HL-60 (cell line): ENCODE data around the gene FAHD1.

ENCODE experiments used
- DNase-seq, 2 experiments: peaks; one replicate each; pipeline ENCODE4 v3.0.0-alpha.2; 2010 to 2020; ENCODE audit warnings: low read depth in 1 of 2, low spot score in 1 of 2
- H3K27ac ChIP-seq: fragments of 250-450 bp; sonication (Bioruptor Pico); replicated peaks from 2 replicates; pipeline ENCODE4 v1.5.1; 2020; ENCODE audit warnings: mild to moderate bottlenecking, moderate library complexity
- H3K27me3 ChIP-seq: fragments of 250-450 bp; sonication (Bioruptor Pico); 2 replicates; pipeline ENCODE4 v1.5.1; 2021; ENCODE audit warnings: mild to moderate bottlenecking, moderate library complexity; ENCODE audit not compliant: insufficient read depth, poor library complexity, severe bottlenecking
- H3K4me3 ChIP-seq: replicated peaks from 2 replicates; pipeline ENCODE4 v1.5.1; 2011; ENCODE audit warnings: mild to moderate bottlenecking, control low read depth, low read length; ENCODE audit not compliant: insufficient read depth
- CTCF ChIP-seq: IDR thresholded peaks from one replicate; pipeline ENCODE4 v1.5.1; 2011; ENCODE audit warnings: low read length, control low read depth, inconsistent platforms; ENCODE audit not compliant: insufficient read depth
- GABPA ChIP-seq: IDR thresholded peaks from 2 replicates; pipeline ENCODE4 v1.6.1; 2012; ENCODE audit warnings: low read depth
- POLR2AphosphoS5 ChIP-seq: IDR thresholded peaks from 2 replicates; pipeline ENCODE4 v1.6.1; 2012; ENCODE audit warnings: low read depth
- REST ChIP-seq: IDR thresholded peaks from 2 replicates; pipeline ENCODE4 v1.6.1; 2012; ENCODE audit warnings: low read depth; ENCODE audit not compliant: insufficient replicate concordance
- SPI1 ChIP-seq: IDR thresholded peaks from 2 replicates; pipeline ENCODE4 v1.6.1; 2012; ENCODE audit warnings: low read depth, mild to moderate bottlenecking, borderline replicate concordance

Gene FAHD1

GRCh38 chr16:1781758-1782407, 45.1 kb upstream of the FAHD1 start:
- peak overlapping the region; percentile 71 for H3K27ac ChIP-seq
- TF ChIP-seq GABPA (no peak), SPI1 (no peak), CTCF (no peak), REST (no peak), POLR2AphosphoS5 (no peak; the same call in 1 of the 2 replicates)
- DNase-seq: peak in 1 of 2 experiments; percentile 60
- peak overlapping the region; percentile 95 for H3K4me3 ChIP-seq
- no peaks in the 10 kb centered on the region for H3K27me3 ChIP-seq

GRCh38 chr16:1782408-1783264, 44.4 kb upstream of the FAHD1 start, which contains the start of the genes NUBP2 and SPSB3:
Gene NUBP2, plus strand, starts transcription at chr16:1782960. Its CDS starts 61 bp downstream, at chr16:1783021.
Gene SPSB3, minus strand, starts transcription at chr16:1782571. Its CDS starts 1,088 bp downstream, at chr16:1781483.
- H3K4me3 ChIP-seq: peak within 1 kb of the TSS; percentile 95
- H3K27ac ChIP-seq: peak within 1 kb of the TSS; percentile 79

GRCh38 chr16:1784977-1785845, 41.8 kb upstream of the FAHD1 start:
- TF ChIP-seq CTCF (no peak), SPI1 (no peak), GABPA (no peak), REST (no peak), POLR2AphosphoS5 (no peak)
- Histone ChIP-seq H3K27ac (no peak overlapping the region), H3K4me3 (no peak overlapping the region)

More at GRCh38 chr16:1782408-1783264, 44.4 kb upstream of the FAHD1 start, which contains the start of the genes NUBP2 and SPSB3:
- DNase-seq: peak; percentile 100
- H3K27me3 ChIP-seq: no peaks in the 10 kb centered on the region
- peak; percentile 97 for TF ChIP-seq GABPA
- no peak for TF ChIP-seq POLR2AphosphoS5

More at GRCh38 chr16:1784977-1785845, 41.8 kb upstream of the FAHD1 start:
- DNase-seq: no peak
- no peaks in the 10 kb centered on the region for H3K27me3 ChIP-seq
